Stomach (tissue), 4 donors: ENCODE measurements around the gene LRRC3.

ENCODE experiments used
- EP300 ChIP-seq: sonication (generic); formaldehyde crosslinking; IDR thresholded peaks from one replicate; pipeline ENCODE4 v1.6.1; 2017; ENCODE audit warnings: antibody characterized with exemption
- POLR2A ChIP-seq, 4 donors: fragments of 450-650 bp; IDR thresholded peaks; one replicate each; pipeline ENCODE4 v1.6.1; 2016; ENCODE audit warnings: antibody characterized with exemption in 4 of 4, control low read depth in 2 of 4, mild to moderate bottlenecking in 1 of 4, moderate library complexity in 1 of 4
- POLR2AphosphoS5 ChIP-seq, 3 donors: sonication (generic); formaldehyde crosslinking; IDR thresholded peaks; one replicate each; pipeline ENCODE4 v1.6.1; 2016; ENCODE audit warnings: antibody characterized with exemption in 3 of 3
- TF ChIP-seq, protein P1 (sequence below), 7 experiments: fragments of 450-650 bp in 4 of 7; fragments of 200-600 bp in 3 of 7; sonication (generic) in 3 of 7; IDR thresholded peaks; one replicate each; pipeline ENCODE4 v1.5.1; 2016 to 2019; ENCODE audit warnings: antibody characterized with exemption in 7 of 7, control low read depth in 2 of 7, mild to moderate bottlenecking in 1 of 7

DNA sequence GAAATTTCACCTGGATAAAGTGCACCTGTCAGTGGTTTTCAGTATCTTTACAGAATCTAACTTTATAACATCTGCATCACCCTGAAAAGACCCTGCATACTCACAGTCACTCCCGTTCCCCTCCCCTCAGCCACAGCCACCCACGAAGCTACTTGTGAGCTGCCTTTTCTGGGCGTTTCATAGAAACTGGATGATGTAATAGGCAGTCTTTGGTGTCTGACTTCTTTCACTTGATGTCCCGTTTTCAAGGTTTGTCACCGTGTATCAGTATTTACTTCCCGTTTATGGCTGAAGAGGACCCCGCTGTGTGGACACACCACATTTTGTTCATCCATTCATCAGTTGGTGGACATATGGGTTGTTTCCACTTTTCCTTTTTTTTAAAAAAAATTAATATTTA is 47.8 kb upstream of the LRRC3 start:
- TF ChIP-seq EP300 (no peak), POLR2A (IDR thresholded peaks at IDR 0.05) (no peak), POLR2AphosphoS5 (IDR thresholded peaks at IDR 0.05) (no peak)
- TF ChIP-seq, protein P1, sequence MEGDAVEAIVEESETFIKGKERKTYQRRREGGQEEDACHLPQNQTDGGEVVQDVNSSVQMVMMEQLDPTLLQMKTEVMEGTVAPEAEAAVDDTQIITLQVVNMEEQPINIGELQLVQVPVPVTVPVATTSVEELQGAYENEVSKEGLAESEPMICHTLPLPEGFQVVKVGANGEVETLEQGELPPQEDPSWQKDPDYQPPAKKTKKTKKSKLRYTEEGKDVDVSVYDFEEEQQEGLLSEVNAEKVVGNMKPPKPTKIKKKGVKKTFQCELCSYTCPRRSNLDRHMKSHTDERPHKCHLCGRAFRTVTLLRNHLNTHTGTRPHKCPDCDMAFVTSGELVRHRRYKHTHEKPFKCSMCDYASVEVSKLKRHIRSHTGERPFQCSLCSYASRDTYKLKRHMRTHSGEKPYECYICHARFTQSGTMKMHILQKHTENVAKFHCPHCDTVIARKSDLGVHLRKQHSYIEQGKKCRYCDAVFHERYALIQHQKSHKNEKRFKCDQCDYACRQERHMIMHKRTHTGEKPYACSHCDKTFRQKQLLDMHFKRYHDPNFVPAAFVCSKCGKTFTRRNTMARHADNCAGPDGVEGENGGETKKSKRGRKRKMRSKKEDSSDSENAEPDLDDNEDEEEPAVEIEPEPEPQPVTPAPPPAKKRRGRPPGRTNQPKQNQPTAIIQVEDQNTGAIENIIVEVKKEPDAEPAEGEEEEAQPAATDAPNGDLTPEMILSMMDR (IDR thresholded peaks at IDR 0.05) = no peak
